SJSA1 (cell line): ENCODE data around the gene DYNC2H1. TPM values are rescaled to one million over a fixed set of nuclear protein-coding genes. Genes with fewer than 3 reads are reported as not detected.
A peak's percentile ranks its signal among the peaks of the same experiment; 100 is the strongest.

Experiments
- DNase-seq, 2 experiments: peaks; one replicate each; pipeline ENCODE4 v3.0.0-alpha.2; 2015 to 2020; ENCODE audit warnings: low spot score in 2 of 2, low read depth in 1 of 2
- H3K27ac ChIP-seq: fragments of 250-450 bp; sonication (Bioruptor Pico); 2 replicates; pipeline ENCODE4 v1.5.1; 2020; ENCODE audit warnings: mild to moderate bottlenecking, moderate library complexity
- H3K27me3 ChIP-seq: fragments of 250-450 bp; sonication (Bioruptor Pico); replicated peaks from 2 replicates; pipeline ENCODE4 v1.5.1; 2020; ENCODE audit warnings: mild to moderate bottlenecking, moderate library complexity
- H3K36me3 ChIP-seq: fragments of 250-450 bp; sonication (Bioruptor Pico); 2 replicates; pipeline ENCODE4 v1.5.1; 2020; ENCODE audit warnings: mild to moderate bottlenecking
- H3K4me1 ChIP-seq: fragments of 250-450 bp; sonication (Bioruptor Pico); replicated peaks from 2 replicates; pipeline ENCODE4 v1.6.1; 2021; ENCODE audit warnings: mild to moderate bottlenecking
- H3K4me3 ChIP-seq: fragments of 250-450 bp; sonication (Bioruptor Pico); 2 replicates; pipeline ENCODE4 v1.5.1; 2020; ENCODE audit warnings: mild to moderate bottlenecking
- H3K9me3 ChIP-seq: fragments of 250-450 bp; sonication (Bioruptor Pico); replicated peaks from 2 replicates; pipeline ENCODE4 v1.5.1; 2020; ENCODE audit warnings: mild to moderate bottlenecking
- total RNA-seq: library from RNA; depleted of rRNA; stranded (reverse); fragments of >200 nt; shearing (Covaris generic); gene quantifications from 2 replicates; pipeline ENCODE4 v1.2.3, GENCODE V29; 2014

DYNC2H1 gene
- total RNA-seq, 1 experiment from 2014 or later: 2.2 TPM

- H3K36me3 ChIP-seq: no peaks in the 10 kb centered on the region
- H3K27ac ChIP-seq: no peak overlapping the region
Measured at GRCh38 chr11:103441021-103441420, 331.8 kb downstream of the DYNC2H1 start.

DNA sequence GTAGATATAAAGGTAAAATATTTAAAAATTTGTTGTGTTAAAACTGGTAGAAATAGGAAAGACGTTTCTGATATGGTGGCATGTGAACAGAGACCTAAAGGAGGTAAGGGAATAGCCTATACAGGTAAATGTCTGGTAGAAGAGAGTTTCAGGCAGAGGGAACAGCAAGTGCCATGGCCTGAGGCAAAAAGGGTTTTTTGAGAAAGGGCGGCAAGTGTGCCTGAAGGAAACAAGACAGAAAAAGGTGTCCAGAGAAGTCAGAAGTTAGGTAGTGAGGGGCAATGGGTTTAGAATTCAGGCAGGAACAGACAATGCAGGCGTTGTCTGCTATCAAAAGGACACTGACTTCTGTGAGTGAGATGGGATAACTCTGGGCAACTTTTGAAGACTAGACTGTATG is 339.7 kb downstream of the DYNC2H1 start:
- Histone ChIP-seq H3K27ac (no peak overlapping the region), H3K9me3 (no peaks in the 10 kb centered on the region), H3K27me3 (no peaks in the 10 kb centered on the region), H3K4me1 (peaks cover 7% of the 10 kb centered on the region), H3K4me3 (no peak overlapping the region), H3K36me3 (no peaks in the 10 kb centered on the region)
- DNase-seq: no peak

More at GRCh38 chr11:103441021-103441420, 331.8 kb downstream of the DYNC2H1 start:
- H3K27me3 ChIP-seq: no peaks in the 10 kb centered on the region
- H3K9me3 ChIP-seq: no peaks in the 10 kb centered on the region
- no peak for DNase-seq
- H3K4me3 ChIP-seq: no peak overlapping the region
- H3K4me1 ChIP-seq: no peaks in the 10 kb centered on the region

GRCh38 chr11:103450241-103450640 is 341.0 kb downstream of the DYNC2H1 start:
- Histone ChIP-seq H3K27ac (no peak overlapping the region), H3K4me1 (peaks cover 7% of the 10 kb centered on the region), H3K36me3 (no peaks in the 10 kb centered on the region), H3K9me3 (no peaks in the 10 kb centered on the region), H3K27me3 (no peaks in the 10 kb centered on the region), H3K4me3 (no peak overlapping the region)
- DNase-seq: peak in 1 of 2 experiments; percentile 18

DNA sequence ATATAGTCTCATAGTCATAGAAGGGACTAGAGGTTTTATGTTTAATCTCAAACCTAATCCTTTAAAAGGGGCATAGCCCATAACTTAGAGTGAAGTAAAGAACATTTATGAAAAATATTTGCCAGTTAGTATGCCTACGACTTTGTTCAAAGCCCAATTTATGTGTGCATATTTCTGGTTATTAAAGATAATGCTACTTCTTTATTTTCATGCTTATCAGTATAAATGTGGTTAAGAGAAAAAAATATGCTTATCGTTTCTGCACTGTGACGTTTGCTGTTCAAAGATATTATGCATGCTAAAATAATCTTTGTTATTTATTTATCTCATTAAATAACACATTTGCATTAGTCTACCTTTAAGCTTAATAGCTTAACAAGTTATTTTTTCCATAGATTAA is 343.9 kb downstream of the DYNC2H1 start:
- DNase-seq: no peak
- H3K27ac ChIP-seq: no peak overlapping the region
- no peak overlapping the region for H3K4me3 ChIP-seq
- H3K4me1 ChIP-seq: peaks cover 7% of the 10 kb centered on the region
- no peaks in the 10 kb centered on the region for H3K9me3 ChIP-seq
- no peaks in the 10 kb centered on the region for H3K27me3 ChIP-seq
- H3K36me3 ChIP-seq: no peaks in the 10 kb centered on the region

- Histone ChIP-seq H3K4me3 (no peak overlapping the region), H3K36me3 (no peaks in the 10 kb centered on the region), H3K27ac (no peak overlapping the region), H3K27me3 (no peaks in the 10 kb centered on the region), H3K9me3 (no peaks in the 10 kb centered on the region), H3K4me1 (peaks cover 7% of the 10 kb centered on the region)
- no peak for DNase-seq
Measured at GRCh38 chr11:103453915-103454709, 344.9 kb downstream of the DYNC2H1 start.

DNA sequence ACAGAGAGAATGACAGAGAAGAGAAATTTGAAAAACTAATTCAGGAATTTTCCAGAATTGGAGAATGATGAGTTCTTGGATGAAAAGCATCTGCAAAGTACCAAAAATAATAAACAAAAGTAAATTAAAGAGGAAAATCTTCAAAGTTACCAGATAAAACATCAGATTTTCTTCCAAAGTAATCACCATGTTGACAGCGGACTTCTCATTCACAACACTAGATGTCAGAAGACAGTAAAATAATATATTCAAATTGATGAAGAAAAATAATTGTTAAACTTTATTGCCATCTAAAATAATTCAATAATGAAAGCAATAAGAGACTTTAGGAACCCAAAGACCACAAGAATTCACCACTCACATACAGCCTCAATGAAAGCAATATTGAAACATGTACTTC is 355.2 kb downstream of the DYNC2H1 start:
- Histone ChIP-seq H3K4me1 (no peaks in the 10 kb centered on the region), H3K36me3 (no peaks in the 10 kb centered on the region), H3K4me3 (no peak overlapping the region), H3K27ac (no peak overlapping the region), H3K27me3 (no peaks in the 10 kb centered on the region), H3K9me3 (no peaks in the 10 kb centered on the region)
- no peak for DNase-seq

GRCh38 chr11:103465555-103466140 is 356.4 kb downstream of the DYNC2H1 start:
- no peak overlapping the region for H3K27ac ChIP-seq
- DNase-seq: no peak
- no peaks in the 10 kb centered on the region for H3K9me3 ChIP-seq
- no peak overlapping the region for H3K4me3 ChIP-seq
- no peaks in the 10 kb centered on the region for H3K27me3 ChIP-seq
- no peaks in the 10 kb centered on the region for H3K4me1 ChIP-seq
- no peaks in the 10 kb centered on the region for H3K36me3 ChIP-seq

DNA sequence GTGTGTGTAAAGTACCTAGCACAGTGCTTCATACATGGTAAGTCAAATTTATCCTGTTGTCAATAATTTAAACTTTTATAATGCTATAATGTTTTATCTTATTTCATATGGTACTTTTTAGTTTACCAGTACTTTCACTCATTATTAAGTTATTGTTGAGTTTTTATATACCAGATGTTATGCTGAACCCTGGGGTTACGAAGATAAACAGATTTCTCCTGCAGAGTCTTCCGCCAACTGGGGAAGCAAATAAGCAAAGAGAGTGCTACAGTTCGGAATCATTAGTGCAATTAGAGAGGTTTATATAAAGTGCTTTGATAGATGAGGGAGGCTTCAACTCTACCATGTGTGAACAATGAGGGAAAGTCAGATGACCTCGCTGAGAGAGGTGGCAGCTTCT is 362.3 kb downstream of the DYNC2H1 start:
- Histone ChIP-seq H3K36me3 (no peaks in the 10 kb centered on the region), H3K9me3 (no peaks in the 10 kb centered on the region), H3K27me3 (no peaks in the 10 kb centered on the region), H3K4me1 (no peaks in the 10 kb centered on the region), H3K4me3 (no peak overlapping the region), H3K27ac (no peak overlapping the region)
- DNase-seq: no peak

DNA sequence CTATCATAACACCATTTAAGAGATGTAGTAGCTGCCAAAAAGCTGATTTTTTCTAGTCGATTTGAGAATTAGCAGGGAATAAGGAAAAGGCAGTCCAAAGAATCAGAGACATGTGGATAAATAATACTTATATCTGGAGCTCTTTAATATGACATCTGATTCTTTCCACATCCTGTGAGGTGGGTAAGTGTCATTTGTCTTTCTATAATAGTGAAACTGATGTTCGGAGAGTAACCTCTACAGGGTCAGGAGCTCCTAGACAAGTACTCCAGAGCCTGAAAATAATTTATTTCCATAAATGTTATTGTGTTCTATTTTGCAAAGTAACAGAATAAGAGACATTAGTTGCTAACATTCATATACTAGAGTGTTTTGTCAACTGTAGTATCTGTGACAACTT is 367.6 kb downstream of the DYNC2H1 start:
- no peaks in the 10 kb centered on the region for H3K27me3 ChIP-seq
- no peaks in the 10 kb centered on the region for H3K4me1 ChIP-seq
- DNase-seq: no peak
- H3K27ac ChIP-seq: no peak overlapping the region
- no peaks in the 10 kb centered on the region for H3K9me3 ChIP-seq
- no peaks in the 10 kb centered on the region for H3K36me3 ChIP-seq
- no peak overlapping the region for H3K4me3 ChIP-seq

DNA sequence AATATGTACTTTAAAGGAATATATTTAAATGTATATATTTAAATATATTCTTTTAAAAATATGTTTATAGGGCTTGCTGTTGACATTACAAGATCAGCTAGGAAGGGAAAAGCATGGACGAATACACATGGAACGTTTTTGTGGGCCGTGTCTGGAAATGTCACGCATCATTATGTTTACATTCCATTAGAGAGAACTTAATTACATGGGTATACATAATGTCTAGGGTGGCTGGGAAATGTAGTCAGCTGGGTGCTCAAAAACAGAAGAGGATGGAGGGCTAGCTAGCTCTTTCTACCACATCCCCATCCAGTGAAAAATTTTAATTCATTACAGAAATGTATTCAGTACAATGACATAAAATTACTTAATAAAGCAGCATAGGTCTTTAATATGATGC is 371.2 kb downstream of the DYNC2H1 start:
- DNase-seq: no peak
- Histone ChIP-seq H3K27me3 (no peaks in the 10 kb centered on the region), H3K4me3 (no peak overlapping the region), H3K36me3 (no peaks in the 10 kb centered on the region), H3K4me1 (no peaks in the 10 kb centered on the region), H3K9me3 (no peaks in the 10 kb centered on the region), H3K27ac (no peak overlapping the region)

DNA sequence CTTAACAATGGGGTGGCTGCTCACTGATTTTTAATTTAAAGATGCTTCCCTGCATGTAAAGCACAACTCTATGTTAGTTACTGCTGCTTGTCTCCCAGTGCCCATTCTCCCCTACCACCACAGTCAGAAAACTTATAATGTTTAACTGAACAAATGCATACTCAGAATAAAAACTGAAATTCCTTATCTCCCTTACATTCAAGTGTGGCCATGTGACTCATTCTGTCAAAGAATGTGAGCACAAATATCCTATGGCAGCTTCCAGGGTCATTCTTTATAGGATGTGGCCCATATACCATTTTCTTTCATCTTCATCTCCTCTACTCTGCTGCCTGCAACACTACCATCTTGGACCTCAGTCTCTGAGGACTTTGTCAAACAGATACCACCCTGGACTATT is 374.8 kb downstream of the DYNC2H1 start:
- DNase-seq: no peak
- H3K4me3 ChIP-seq: no peak overlapping the region
- H3K4me1 ChIP-seq: no peaks in the 10 kb centered on the region
- H3K36me3 ChIP-seq: no peaks in the 10 kb centered on the region
- H3K27me3 ChIP-seq: no peaks in the 10 kb centered on the region
- no peaks in the 10 kb centered on the region for H3K9me3 ChIP-seq
- no peak overlapping the region for H3K27ac ChIP-seq

DNA sequence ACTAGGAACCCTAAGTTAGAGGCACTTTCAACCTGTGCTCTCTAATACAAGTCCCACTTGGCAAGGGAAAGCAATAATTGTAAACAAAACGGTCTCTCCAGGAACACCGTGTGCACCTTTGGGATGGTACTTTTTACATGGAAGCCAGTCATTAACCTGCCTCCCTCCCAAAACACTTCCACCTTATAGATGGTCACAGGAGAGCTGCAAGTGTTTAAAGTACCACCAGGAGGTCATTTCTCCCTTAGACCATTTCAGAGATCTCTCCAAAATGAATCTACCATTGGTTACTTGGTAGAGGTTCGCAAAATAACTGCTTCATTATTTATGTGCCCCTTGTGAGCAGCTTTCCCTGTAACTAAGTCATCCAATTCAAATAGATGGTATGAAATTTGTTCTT is 375.3 kb downstream of the DYNC2H1 start:
- Histone ChIP-seq H3K27me3 (no peaks in the 10 kb centered on the region), H3K4me3 (no peak overlapping the region), H3K9me3 (no peaks in the 10 kb centered on the region), H3K4me1 (no peaks in the 10 kb centered on the region), H3K27ac (no peak overlapping the region), H3K36me3 (no peaks in the 10 kb centered on the region)
- no peak for DNase-seq

DNA sequence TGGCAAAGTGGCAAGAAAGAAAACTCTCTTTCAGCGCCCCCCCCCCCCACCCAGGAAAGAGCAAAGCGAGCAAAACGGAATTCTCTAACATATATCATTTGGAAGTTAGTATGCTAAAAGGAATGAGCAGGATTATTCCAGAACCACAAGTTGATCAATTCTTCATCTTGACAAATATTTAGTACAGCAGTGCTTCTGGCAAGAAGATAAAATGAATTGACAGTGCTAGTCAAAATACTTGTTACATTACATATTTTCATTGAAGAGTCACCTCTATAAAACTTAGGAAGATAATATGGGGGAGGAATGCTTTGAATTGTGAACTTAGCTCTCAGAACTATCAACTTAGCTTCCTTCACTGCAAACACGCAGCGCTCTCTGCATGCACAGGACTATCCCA is 377.4 kb downstream of the DYNC2H1 start:
- Histone ChIP-seq H3K27me3 (no peaks in the 10 kb centered on the region), H3K36me3 (no peaks in the 10 kb centered on the region), H3K4me1 (no peaks in the 10 kb centered on the region), H3K4me3 (no peak overlapping the region), H3K27ac (no peak overlapping the region), H3K9me3 (no peaks in the 10 kb centered on the region)
- no peak for DNase-seq

- H3K27me3 ChIP-seq: no peaks in the 10 kb centered on the region
- H3K9me3 ChIP-seq: no peaks in the 10 kb centered on the region
Measured at GRCh38 chr11:103487113-103487512, 377.9 kb downstream of the DYNC2H1 start.

More at GRCh38 chr11:103487113-103487512, 377.9 kb downstream of the DYNC2H1 start:
- H3K36me3 ChIP-seq: no peaks in the 10 kb centered on the region
- no peak overlapping the region for H3K27ac ChIP-seq
- no peak overlapping the region for H3K4me3 ChIP-seq
- H3K4me1 ChIP-seq: no peaks in the 10 kb centered on the region
- no peak for DNase-seq
